GM12892 (cell line): ENCODE data around the gene REEP3.
A peak's percentile ranks its signal among the peaks of the same experiment; 100 is the strongest.

Experiments
- DNase-seq: peaks from one replicate; pipeline ENCODE4 v3.0.0; 2011; ENCODE audit not compliant: insufficient read length
- FAIRE-seq: peaks from 2 replicates; lab custom pipeline; 2011; peaks lifted over from hg19 to GRCh38; lab: Jason Lieb, UNC
- POLR2A ChIP-seq: IDR thresholded peaks from 2 replicates; pipeline ENCODE4 v1.6.1; 2011; ENCODE audit warnings: low read depth, low read length, control low read depth
- POLR2AphosphoS5 ChIP-seq: IDR thresholded peaks from 2 replicates; pipeline ENCODE4 v1.6.1; 2011; ENCODE audit warnings: low read depth, low read length, control low read depth
- TAF1 ChIP-seq: IDR thresholded peaks from 2 replicates; pipeline ENCODE4 v1.6.1; 2011; ENCODE audit warnings: low read depth, mild to moderate bottlenecking, control low read depth, low read length, borderline replicate concordance

Gene REEP3

DNA sequence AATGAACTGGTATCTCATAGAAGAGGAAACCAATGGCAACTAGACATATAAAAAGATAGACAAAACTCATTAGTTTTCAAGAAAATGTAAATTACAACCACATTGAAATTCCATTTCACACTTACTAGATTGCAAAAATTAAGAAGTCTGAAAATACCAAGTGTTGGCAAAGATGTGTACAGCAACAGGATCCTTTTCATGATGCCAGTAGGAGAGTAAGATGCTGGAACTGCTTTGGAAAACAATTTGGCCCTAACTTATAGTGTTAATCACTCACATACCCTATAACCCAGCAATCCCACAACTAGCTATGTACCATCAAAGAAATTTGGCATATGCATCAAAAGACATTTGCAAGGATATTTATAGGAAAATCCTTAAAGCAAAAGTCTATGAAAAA lies 15.5 kb downstream of the REEP3 start:
- TF ChIP-seq POLR2A = no peak
- no peak for TF ChIP-seq TAF1
- TF ChIP-seq POLR2AphosphoS5 = no peak
- DNase-seq = no peak
- no peak for FAIRE-seq

DNA sequence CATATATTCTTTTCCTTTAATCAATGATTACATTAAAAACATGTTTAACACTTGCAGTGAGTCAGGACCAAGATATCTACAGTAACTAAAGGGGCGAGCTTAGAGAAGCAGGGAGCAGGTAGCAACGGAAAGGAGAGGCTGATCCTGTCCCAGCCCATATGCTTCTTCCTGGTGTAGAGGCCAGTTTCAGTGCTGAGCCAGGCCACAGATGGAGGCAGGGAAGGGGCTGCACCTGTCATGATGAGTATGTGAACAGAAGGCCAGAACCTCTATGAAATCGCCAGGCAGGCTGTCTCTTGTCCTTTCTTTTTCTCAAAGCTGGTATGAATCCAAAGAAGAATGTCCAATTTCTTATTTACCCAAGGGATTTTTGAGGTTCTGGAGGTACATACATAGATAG lies 16.3 kb downstream of the REEP3 start:
- TF ChIP-seq POLR2AphosphoS5 (no peak), TAF1 (no peak), POLR2A (no peak)
- no peak for DNase-seq
- FAIRE-seq = peak; percentile 5

DNA sequence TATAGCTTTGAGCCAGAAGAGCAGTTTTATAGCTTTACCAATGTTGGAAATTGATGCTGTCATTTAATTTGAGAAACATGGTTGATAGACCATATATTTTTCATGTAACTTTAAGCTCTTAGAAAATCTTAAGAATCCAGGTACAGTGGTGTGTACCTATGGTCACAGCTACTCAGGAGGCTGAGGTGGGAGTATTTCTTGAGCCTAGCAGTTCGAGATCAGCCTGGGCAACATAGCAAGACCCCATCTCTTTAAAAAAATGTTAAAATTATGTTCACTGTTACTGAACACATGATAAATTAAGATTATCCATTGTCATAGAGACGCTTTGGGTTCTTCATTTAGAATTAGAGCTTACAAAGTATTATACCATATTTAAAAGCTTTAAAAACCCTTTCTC lies 18.2 kb downstream of the REEP3 start:
- no peak for DNase-seq
- TF ChIP-seq TAF1 (no peak), POLR2AphosphoS5 (no peak), POLR2A (no peak)
- no peak for FAIRE-seq

DNA sequence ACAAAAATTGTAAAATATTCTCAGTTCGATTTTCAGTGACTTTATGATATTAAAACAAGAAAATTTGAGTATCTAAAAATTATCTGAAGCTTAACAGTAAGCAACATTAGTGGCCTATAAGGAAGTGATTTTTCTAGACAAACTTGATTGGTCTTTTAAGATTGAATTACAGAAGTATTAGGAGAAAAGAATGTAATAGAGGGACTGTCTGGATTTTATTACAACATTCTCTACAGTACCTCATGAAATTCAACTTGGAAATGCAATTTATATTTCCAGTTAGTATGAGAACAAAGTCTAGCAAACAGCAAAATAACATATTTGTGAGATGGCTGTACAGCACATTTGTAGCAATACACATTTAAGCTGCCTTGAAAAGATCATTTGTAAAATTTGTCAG lies 18.8 kb downstream of the REEP3 start:
- no peak for FAIRE-seq
- TF ChIP-seq TAF1 (no peak), POLR2AphosphoS5 (no peak), POLR2A (no peak)
- DNase-seq = no peak

GRCh38 chr10:63542835-63543575 lies 21.8 kb downstream of the REEP3 start:
- DNase-seq = no peak
- FAIRE-seq = no peak
- no peak for TF ChIP-seq POLR2A

GRCh38 chr10:63543576-63543962 lies 22.4 kb downstream of the REEP3 start:
- DNase-seq (no peak), FAIRE-seq (peak; percentile 9)
- TF ChIP-seq POLR2AphosphoS5 (no peak), POLR2A (no peak), TAF1 (no peak)

GRCh38 chr10:63544418-63544817 lies 23.2 kb downstream of the REEP3 start:
- no peak for FAIRE-seq
- no peak for DNase-seq
- TF ChIP-seq TAF1 (no peak), POLR2A (no peak), POLR2AphosphoS5 (no peak)

DNA sequence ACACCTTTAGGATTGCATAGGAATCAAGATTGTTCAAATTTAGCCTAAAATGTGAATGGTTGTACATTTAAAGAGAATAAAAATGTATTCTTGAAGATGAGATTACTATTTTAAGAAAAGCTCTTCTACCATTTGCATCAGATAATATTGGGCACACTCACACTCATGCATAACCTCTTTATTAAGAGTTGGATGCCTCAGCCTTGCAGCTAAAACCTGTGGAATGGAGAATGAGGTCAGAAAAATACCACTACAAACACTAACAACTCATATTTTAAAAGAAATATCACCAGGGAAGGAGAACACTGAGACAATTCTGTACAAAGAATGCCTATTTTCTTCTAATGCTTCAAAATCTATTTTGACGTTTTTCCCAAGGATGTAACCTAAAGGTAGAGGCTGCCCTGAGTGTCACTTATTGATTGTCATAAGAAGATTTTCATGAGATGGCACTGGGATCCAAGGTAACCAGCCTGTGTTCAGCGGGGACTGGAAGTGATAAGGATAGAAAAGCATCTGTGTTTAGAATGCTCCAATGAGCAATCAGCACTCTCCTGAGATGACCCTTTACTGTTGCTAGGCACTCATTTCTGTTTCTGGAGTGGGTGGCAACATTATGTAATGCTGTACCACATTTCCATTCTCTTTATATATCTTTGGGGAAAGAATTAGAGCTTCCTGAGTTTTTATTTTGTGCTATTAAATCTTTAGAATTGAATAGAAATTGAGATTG lies 26.6 kb downstream of the REEP3 start:
- DNase-seq = no peak
- no peak for FAIRE-seq
- TF ChIP-seq TAF1 = no peak
- no peak for TF ChIP-seq POLR2AphosphoS5
- no peak for TF ChIP-seq POLR2A

GRCh38 chr10:63548860-63549259 lies 27.7 kb downstream of the REEP3 start:
- DNase-seq = no peak
- TF ChIP-seq POLR2A = no peak
- TF ChIP-seq POLR2AphosphoS5 = no peak
- TF ChIP-seq TAF1 = no peak
- no peak for FAIRE-seq

GRCh38 chr10:63549810-63550209 lies 28.6 kb downstream of the REEP3 start:
- no peak for DNase-seq
- FAIRE-seq = no peak
- no peak for TF ChIP-seq POLR2A
- TF ChIP-seq POLR2AphosphoS5 = no peak
- TF ChIP-seq TAF1 = no peak

- no peak for TF ChIP-seq TAF1
- TF ChIP-seq POLR2AphosphoS5 = no peak
- no peak for TF ChIP-seq POLR2A
- DNase-seq (no peak), FAIRE-seq (no peak)
Measured at GRCh38 chr10:63553031-63553430, 31.8 kb downstream of the REEP3 start.

GRCh38 chr10:63553473-63553872 lies 32.3 kb downstream of the REEP3 start:
- DNase-seq (no peak), FAIRE-seq (no peak)

More at GRCh38 chr10:63553473-63553872, 32.3 kb downstream of the REEP3 start:
- TF ChIP-seq TAF1 (no peak), POLR2A (no peak), POLR2AphosphoS5 (no peak)
